ENCODE data around the gene INCA1.

The INCA1 gene

DNA sequence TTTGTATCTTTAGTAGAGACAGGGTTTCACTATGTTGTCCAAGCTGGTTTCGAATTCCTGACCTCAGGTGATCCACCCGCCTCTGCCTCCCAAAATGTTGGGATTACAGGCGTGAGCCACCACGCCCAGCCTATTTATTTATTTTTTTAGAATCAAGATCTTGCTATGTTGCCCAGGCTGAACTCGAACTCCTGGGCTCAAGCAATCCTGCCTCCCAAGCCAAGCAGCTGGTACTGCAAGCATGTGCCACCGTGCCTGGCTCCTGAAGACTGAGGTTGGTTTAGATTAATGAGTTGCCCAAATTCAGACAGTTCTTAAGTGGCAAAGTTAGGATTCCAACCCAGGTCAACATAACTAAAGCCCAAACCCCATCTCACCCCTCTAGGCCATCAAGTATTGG, 30.0 kb upstream of the INCA1 start:
- no peak overlapping the region for H3K4me3 ChIP-seq (ENCODE audit: low read length)
- H3F3A ChIP-seq (ENCODE audit: control insufficient read depth, insufficient read depth) = peaks cover 14% of the 10 kb centered on the region
- H3K36me3 ChIP-seq (ENCODE audit: control insufficient read depth, low read length) = peaks cover 8% of the 10 kb centered on the region; the same call in 1 of the 2 replicates
- H3K27me3 ChIP-seq (ENCODE audit: control insufficient read depth, low read length) = no peaks in the 10 kb centered on the region
- H3K79me2 ChIP-seq (ENCODE audit: control insufficient read depth, low read length) = no peaks in the 10 kb centered on the region
- no peaks in the 10 kb centered on the region for H3K9me2 ChIP-seq (replicated peaks; ENCODE audit: control insufficient read depth, low read length)
- no peak overlapping the region for H3K27ac ChIP-seq (ENCODE audit: low read depth, low read length)
- no peaks in the 10 kb centered on the region for H4K20me1 ChIP-seq (ENCODE audit: control insufficient read depth, insufficient read depth, low read depth, low read length)
- H3K4me1 ChIP-seq (ENCODE audit: control insufficient read depth, low read length) = peaks cover 18% of the 10 kb centered on the region
- no peak overlapping the region for H3K4me2 ChIP-seq (ENCODE audit: low read length)
- no peaks in the 10 kb centered on the region for H3K9me3 ChIP-seq (ENCODE audit: control insufficient read depth, insufficient read depth, low read length)
- TF ChIP-seq, protein P1, sequence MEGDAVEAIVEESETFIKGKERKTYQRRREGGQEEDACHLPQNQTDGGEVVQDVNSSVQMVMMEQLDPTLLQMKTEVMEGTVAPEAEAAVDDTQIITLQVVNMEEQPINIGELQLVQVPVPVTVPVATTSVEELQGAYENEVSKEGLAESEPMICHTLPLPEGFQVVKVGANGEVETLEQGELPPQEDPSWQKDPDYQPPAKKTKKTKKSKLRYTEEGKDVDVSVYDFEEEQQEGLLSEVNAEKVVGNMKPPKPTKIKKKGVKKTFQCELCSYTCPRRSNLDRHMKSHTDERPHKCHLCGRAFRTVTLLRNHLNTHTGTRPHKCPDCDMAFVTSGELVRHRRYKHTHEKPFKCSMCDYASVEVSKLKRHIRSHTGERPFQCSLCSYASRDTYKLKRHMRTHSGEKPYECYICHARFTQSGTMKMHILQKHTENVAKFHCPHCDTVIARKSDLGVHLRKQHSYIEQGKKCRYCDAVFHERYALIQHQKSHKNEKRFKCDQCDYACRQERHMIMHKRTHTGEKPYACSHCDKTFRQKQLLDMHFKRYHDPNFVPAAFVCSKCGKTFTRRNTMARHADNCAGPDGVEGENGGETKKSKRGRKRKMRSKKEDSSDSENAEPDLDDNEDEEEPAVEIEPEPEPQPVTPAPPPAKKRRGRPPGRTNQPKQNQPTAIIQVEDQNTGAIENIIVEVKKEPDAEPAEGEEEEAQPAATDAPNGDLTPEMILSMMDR (IDR thresholded peaks at IDR 0.05; ENCODE audit: low read depth, low read length, poor library complexity, severe bottlenecking) = no peak
- no peak for TF ChIP-seq EZH2phosphoT487 (IDR thresholded peaks at IDR 0.05; ENCODE audit: borderline replicate concordance, low read length)

DNA sequence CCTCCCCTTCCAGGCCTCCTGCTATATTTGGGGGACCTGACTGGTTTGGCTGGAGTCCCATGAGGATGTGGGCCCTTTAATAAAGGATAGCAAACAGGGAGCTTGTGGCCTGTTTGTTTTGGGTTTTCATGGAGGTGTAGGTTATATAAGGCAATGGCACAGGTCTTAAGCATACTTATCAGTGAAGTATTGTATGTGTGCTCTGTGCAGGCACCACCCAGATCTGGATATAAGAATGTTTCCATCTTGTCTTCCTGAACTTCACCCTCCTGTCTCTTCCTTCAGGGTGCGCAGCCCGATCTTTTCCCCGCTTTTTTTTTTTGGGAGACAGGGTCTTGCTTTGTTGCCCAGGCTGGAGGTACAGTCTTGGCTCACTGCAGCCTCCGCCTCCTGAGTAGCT, 27.3 kb upstream of the INCA1 start:
- H3K79me2 ChIP-seq (ENCODE audit: control insufficient read depth, low read length) = no peaks in the 10 kb centered on the region
- no peaks in the 10 kb centered on the region for H3K9me3 ChIP-seq (ENCODE audit: control insufficient read depth, insufficient read depth, low read length)
- H4K20me1 ChIP-seq (ENCODE audit: control insufficient read depth, insufficient read depth, low read depth, low read length) = no peaks in the 10 kb centered on the region
- no peak overlapping the region for H3K27ac ChIP-seq (ENCODE audit: low read depth, low read length)
- no peak overlapping the region for H3K4me3 ChIP-seq (ENCODE audit: low read length)
- peaks cover 8% of the 10 kb centered on the region for H3F3A ChIP-seq (ENCODE audit: control insufficient read depth, insufficient read depth)
- H3K4me1 ChIP-seq (ENCODE audit: control insufficient read depth, low read length) = no peaks in the 10 kb centered on the region
- no peaks in the 10 kb centered on the region for H3K9me2 ChIP-seq (replicated peaks; ENCODE audit: control insufficient read depth, low read length)
- peaks cover 17% of the 10 kb centered on the region for H3K36me3 ChIP-seq (ENCODE audit: control insufficient read depth, low read length)
- no peak overlapping the region for H3K4me2 ChIP-seq (ENCODE audit: low read length)
- H3K27me3 ChIP-seq (ENCODE audit: control insufficient read depth, low read length) = no peaks in the 10 kb centered on the region
- no peak for TF ChIP-seq EZH2phosphoT487 (IDR thresholded peaks at IDR 0.05; ENCODE audit: borderline replicate concordance, low read length)
- TF ChIP-seq, protein P1 (IDR thresholded peaks at IDR 0.05; ENCODE audit: low read depth, low read length, poor library complexity, severe bottlenecking) = no peak

DNA sequence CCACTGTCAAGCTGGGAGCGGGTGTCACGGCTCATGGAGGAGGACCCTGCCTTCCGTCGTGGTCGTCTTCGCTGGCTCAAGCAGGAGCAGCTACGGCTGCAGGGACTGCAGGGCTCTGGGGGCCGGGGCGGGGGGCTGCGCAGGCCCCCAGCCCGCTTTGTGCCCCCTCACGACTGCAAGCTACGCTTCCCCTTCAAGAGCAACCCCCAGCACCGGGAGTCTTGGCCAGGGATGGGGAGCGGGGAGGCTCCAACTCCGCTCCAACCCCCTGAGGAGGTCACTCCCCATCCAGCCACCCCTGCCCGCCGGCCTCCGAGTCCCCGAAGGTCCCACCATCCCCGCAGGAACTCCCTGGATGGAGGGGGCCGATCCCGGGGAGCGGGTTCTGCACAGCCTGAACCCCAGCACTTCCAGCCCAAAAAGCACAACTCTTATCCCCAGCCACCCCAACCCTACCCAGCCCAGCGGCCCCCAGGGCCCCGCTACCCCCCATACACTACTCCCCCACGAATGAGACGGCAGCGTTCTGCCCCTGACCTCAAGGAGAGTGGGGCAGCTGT, 26.3 kb upstream of the INCA1 start:
- Histone ChIP-seq H3K9me3 (ENCODE audit: control insufficient read depth, insufficient read depth, low read length) (no peaks in the 10 kb centered on the region), H4K20me1 (ENCODE audit: control insufficient read depth, insufficient read depth, low read depth, low read length) (no peaks in the 10 kb centered on the region), H3K79me2 (ENCODE audit: control insufficient read depth, low read length) (no peaks in the 10 kb centered on the region), H3F3A (ENCODE audit: control insufficient read depth, insufficient read depth) (peaks cover 8% of the 10 kb centered on the region), H3K27me3 (ENCODE audit: control insufficient read depth, low read length) (no peaks in the 10 kb centered on the region), H3K36me3 (ENCODE audit: control insufficient read depth, low read length) (peaks cover 17% of the 10 kb centered on the region), H3K27ac (ENCODE audit: low read depth, low read length) (no peak overlapping the region), H3K9me2 (replicated peaks; ENCODE audit: control insufficient read depth, low read length) (no peaks in the 10 kb centered on the region), H3K4me1 (ENCODE audit: control insufficient read depth, low read length) (no peaks in the 10 kb centered on the region), H3K4me3 (ENCODE audit: low read length) (no peak overlapping the region), H3K4me2 (ENCODE audit: low read length) (no peak overlapping the region)
- no peak for TF ChIP-seq EZH2phosphoT487 (IDR thresholded peaks at IDR 0.05; ENCODE audit: borderline replicate concordance, low read length)
- TF ChIP-seq, protein P1 (IDR thresholded peaks at IDR 0.05; ENCODE audit: low read depth, low read length, poor library complexity, severe bottlenecking) = no peak
